ENCODE data around the gene MZT2B.

DNA sequence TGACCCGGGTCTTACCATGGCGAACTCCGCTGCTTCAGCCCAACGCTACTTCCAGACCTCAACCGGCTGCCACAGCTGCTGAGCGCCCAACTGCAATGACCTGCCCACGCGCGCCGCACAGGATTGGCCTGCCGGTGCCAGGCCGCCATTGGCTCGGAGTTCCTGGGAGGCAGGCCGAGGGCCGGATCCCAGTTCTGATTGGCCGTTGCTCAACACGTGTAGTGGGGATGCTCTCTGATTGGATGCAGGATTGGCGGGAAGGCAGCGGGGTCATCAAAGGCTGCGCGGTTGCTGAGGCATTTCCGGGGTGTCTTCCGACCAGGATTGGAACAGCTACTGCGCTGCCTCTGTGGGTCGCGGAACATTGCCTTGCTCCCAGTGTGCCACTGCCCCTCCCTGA, 16.3 kb downstream of the MZT2B start, which contains the start of gene TUBA3E:
- TF ChIP-seq CTCF (IDR thresholded peaks at IDR 0.05), result no peak
- TF ChIP-seq POLR2A (IDR thresholded peaks at IDR 0.05), result no peak

All from esophagus squamous epithelium (tissue), 4 donors.